Measurements from ENCODE around the gene GAGE12F.
"Not testable (repeated sequence)": the region's sequence is repeated elsewhere in the genome, so short reads cannot be mapped to it uniquely, and the experiment has no call there.

Gene GAGE12F

GRCh38 chrX:49589769-49590478, 29.3 kb downstream of the GAGE12F start:
- H3K9me3 ChIP-seq (ENCODE audit: insufficient read depth, low read length); H3K79me2 ChIP-seq (ENCODE audit: low read length); H3K27me3 ChIP-seq (ENCODE audit: low read depth, low read length); H2AFZ ChIP-seq (ENCODE audit: low read depth, low read length); H3K4me3 ChIP-seq (ENCODE audit: low read length); H3K4me2 ChIP-seq (ENCODE audit: low read length); H3K4me1 ChIP-seq (ENCODE audit: low read length); H3K9ac ChIP-seq (ENCODE audit: low read length); H4K20me1 ChIP-seq (ENCODE audit: insufficient read depth, low read length); H3K36me3 ChIP-seq (replicated peaks; ENCODE audit: low read depth, low read length); H3K27ac ChIP-seq (ENCODE audit: low read length): not testable (repeated sequence)

GRCh38 chrX:49590488-49590887, 29.8 kb downstream of the GAGE12F start:
- not testable (repeated sequence) for H3K4me2 ChIP-seq (ENCODE audit: low read length); H3K27me3 ChIP-seq (ENCODE audit: low read depth, low read length); H3K4me1 ChIP-seq (ENCODE audit: low read length); H3K4me3 ChIP-seq (ENCODE audit: low read length); H3K36me3 ChIP-seq (replicated peaks; ENCODE audit: low read depth, low read length); H3K9ac ChIP-seq (ENCODE audit: low read length); H2AFZ ChIP-seq (ENCODE audit: low read depth, low read length); H3K79me2 ChIP-seq (ENCODE audit: low read length); H4K20me1 ChIP-seq (ENCODE audit: insufficient read depth, low read length); H3K9me3 ChIP-seq (ENCODE audit: insufficient read depth, low read length); H3K27ac ChIP-seq (ENCODE audit: low read length)

- not testable (repeated sequence) for H3K27ac ChIP-seq (ENCODE audit: low read length); H3K36me3 ChIP-seq (replicated peaks; ENCODE audit: low read depth, low read length); H2AFZ ChIP-seq (ENCODE audit: low read depth, low read length); H3K9me3 ChIP-seq (ENCODE audit: insufficient read depth, low read length); H3K9ac ChIP-seq (ENCODE audit: low read length); H3K4me3 ChIP-seq (ENCODE audit: low read length); H3K79me2 ChIP-seq (ENCODE audit: low read length); H3K4me1 ChIP-seq (ENCODE audit: low read length); H4K20me1 ChIP-seq (ENCODE audit: insufficient read depth, low read length); H3K4me2 ChIP-seq (ENCODE audit: low read length); H3K27me3 ChIP-seq (ENCODE audit: low read depth, low read length)
These were observed 38.1 kb downstream of the GAGE12F start, which contains the start of gene GAGE1 for GRCh38 chrX:49598720-49599119. Gene GAGE1 (plus strand): TSS chrX:49599020. CDS start chrX:49600175, 1,155 bp downstream.

- Histone ChIP-seq H3K79me2 (ENCODE audit: low read length) (no peaks in the 10 kb centered on the region), H3K4me2 (ENCODE audit: low read length) (no peak overlapping the region), H3K4me1 (ENCODE audit: low read length) (no peaks in the 10 kb centered on the region), H3K9me3 (ENCODE audit: insufficient read depth, low read length) (no peaks in the 10 kb centered on the region), H3K27ac (ENCODE audit: low read length) (no peak overlapping the region), H3K9ac (ENCODE audit: low read length) (no peak overlapping the region), H2AFZ (ENCODE audit: low read depth, low read length) (no peak overlapping the region), H3K27me3 (ENCODE audit: low read depth, low read length) (no peaks in the 10 kb centered on the region), H3K4me3 (ENCODE audit: low read length) (no peak overlapping the region), H4K20me1 (ENCODE audit: insufficient read depth, low read length) (no peaks in the 10 kb centered on the region), H3K36me3 (replicated peaks; ENCODE audit: low read depth, low read length) (no peaks in the 10 kb centered on the region)
- TF ChIP-seq CTCF (IDR thresholded peaks at IDR 0.05; ENCODE audit: low read depth, low read length): no peak
These were observed 50.2 kb downstream of the GAGE12F start for GRCh38 chrX:49610718-49611310.

Data from OCI-LY3 (cell line).